ENCODE results near the gene ZNF865. TPM values are rescaled to one million over a fixed set of nuclear protein-coding genes. Genes with fewer than 3 reads are reported as not detected.

ZNF865 gene
- 2.1 and 3.0 TPM in 2 replicates for total RNA-seq (2014; rRNA removed; shearing (Covaris generic))
- total RNA-seq (2022): 11.3 and 13.0 TPM in 2 replicates
- percentile 64 among the genes with signal in this experiment for Bru-seq, nascent RNA
- BruChase-seq, experiment 1, labeled RNA remaining after a 6-hour chase: percentile 72 among the genes with signal in this experiment
- percentile 72 among the genes with signal in this experiment for BruChase-seq, experiment 2, labeled RNA remaining after a 2-hour chase
- long read RNA-seq, full-length matches to known transcripts: 1 of 10 reads
- long read RNA-seq, partial matches to known transcripts: 0 of 10 reads
- long read RNA-seq, other reads (novel, unspliced or antisense): 9 of 10 reads

DNA sequence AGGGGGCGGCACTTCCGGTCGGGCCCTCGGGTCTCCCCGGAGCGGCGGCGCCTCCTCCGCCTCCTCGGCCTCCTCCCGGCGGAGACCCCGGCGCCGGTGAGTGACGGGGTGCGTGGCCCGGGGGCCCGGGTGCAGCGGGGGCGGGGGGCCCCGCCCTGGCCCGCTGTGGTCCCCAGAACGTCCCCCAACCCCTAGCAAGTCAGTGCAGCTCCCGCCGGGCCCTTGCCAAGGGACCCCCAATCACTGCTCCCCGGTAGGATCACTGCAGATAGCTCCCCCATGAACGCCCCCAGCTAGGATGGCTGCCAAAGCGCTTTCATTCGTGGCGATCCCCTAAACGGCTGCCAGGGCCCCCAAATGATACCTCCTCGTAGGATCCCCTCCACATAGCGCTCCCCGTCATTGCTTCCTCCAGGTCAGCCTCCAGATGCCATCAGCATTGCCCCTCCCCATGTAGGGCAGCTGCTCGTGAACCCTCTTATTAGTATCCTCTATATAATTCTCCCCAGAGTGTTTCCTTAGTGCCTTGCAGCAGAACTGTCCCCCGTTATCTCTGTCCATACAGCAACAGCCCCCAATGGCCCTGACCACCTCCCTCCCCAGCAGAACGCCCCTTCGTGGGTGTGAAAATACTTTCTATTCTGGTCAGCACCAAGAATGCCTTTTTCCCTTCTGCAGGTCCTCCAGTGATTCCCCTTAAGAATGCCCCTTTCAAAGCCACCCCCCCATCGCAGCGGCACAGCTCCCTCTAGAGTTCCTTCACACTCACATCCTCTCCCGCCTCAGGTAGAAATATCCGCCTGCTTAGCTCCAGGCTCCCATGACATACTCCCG lies at the start of gene ZNF865:
TSS of gene ZNF865 (plus strand) at position 11 of the 834 bp plus-strand sequence. CDS start 7,972 bp downstream, outside the sequence.
- no peaks in the 10 kb centered on the region for H4K20me1 ChIP-seq (ENCODE audit: insufficient read depth, low read length)
- peaks cover 29% of the 10 kb centered on the region for H3K36me3 ChIP-seq (ENCODE audit: insufficient read depth, low read length)
- TF ChIP-seq, protein P1, sequence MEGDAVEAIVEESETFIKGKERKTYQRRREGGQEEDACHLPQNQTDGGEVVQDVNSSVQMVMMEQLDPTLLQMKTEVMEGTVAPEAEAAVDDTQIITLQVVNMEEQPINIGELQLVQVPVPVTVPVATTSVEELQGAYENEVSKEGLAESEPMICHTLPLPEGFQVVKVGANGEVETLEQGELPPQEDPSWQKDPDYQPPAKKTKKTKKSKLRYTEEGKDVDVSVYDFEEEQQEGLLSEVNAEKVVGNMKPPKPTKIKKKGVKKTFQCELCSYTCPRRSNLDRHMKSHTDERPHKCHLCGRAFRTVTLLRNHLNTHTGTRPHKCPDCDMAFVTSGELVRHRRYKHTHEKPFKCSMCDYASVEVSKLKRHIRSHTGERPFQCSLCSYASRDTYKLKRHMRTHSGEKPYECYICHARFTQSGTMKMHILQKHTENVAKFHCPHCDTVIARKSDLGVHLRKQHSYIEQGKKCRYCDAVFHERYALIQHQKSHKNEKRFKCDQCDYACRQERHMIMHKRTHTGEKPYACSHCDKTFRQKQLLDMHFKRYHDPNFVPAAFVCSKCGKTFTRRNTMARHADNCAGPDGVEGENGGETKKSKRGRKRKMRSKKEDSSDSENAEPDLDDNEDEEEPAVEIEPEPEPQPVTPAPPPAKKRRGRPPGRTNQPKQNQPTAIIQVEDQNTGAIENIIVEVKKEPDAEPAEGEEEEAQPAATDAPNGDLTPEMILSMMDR (conservative IDR thresholded peaks at IDR 0.05; ENCODE audit: low read length): peak; percentile 88
- no peak for TF ChIP-seq EZH2phosphoT487 (IDR thresholded peaks at IDR 0.05; ENCODE audit: borderline replicate concordance, low read depth, low read length)
- H3K4me3 ChIP-seq (ENCODE audit: low read depth, low read length, poor library complexity, severe bottlenecking): peak within 1 kb of the TSS; percentile 95
- intact Hi-C loops (cut with micrococcal nuclease; ENCODE audit: unreplicated experiment): loop anchor here (1.0 kb wide), 1 partner anchor 90 kb away; no protein-coding TSS in a partner anchor
- CTCF ChIA-PET (ENCODE audit: unreplicated experiment): no interaction called here
- H3K9me3 ChIP-seq (ENCODE audit: low read length): no peaks in the 10 kb centered on the region
- peaks cover 20% of the 10 kb centered on the region for H3K79me2 ChIP-seq (ENCODE audit: insufficient read depth, low read depth, low read length)
- peak within 1 kb of the TSS; percentile 97 for H3K27ac ChIP-seq (ENCODE audit: low read depth, low read length, poor library complexity, severe bottlenecking)
- DNase-seq (ENCODE audit: low spot score): peak; percentile 80
- no peaks in the 10 kb centered on the region for H3K9me2 ChIP-seq (ENCODE audit: insufficient read depth, low read length)
- H2AFZ ChIP-seq (ENCODE audit: low read length): peak within 1 kb of the TSS; percentile 54; the same call in 1 of the 2 replicates
- BruUV-seq (replicated peaks): no TSS peak
- H3K4me2 ChIP-seq (ENCODE audit: low read length): peak within 1 kb of the TSS; percentile 99
- peaks cover 33% of the 10 kb centered on the region for H3K4me1 ChIP-seq (ENCODE audit: insufficient read depth, low read length, poor library complexity, severe bottlenecking)
- POLR2A ChIA-PET: interaction anchor here (0.8 kb wide), 2 partner anchors 18 to 540 kb away, joined by 3 read pairs; no protein-coding TSS in a partner anchor

DNA sequence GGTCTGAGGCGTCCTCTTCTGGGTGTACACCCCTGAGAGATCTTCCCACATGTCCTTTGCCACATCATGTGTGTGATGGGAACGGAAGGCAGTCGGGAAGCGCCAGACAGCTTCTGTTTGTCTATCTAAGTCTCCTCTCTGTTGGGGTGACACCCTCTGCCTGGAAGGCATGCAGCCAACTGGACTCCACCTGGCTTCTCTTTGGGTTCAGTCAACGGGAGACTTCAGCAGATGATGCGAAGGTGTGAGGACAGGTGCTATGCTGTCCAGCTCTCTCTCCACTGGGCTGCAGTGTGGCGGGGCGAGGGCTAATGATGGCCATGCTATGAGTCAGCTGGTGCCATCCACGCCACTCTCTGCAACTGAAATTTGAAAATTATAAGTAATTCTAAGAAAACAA lies 45.8 kb upstream of the ZNF865 start:
- Histone ChIP-seq H3K9me2 (ENCODE audit: insufficient read depth, low read length) (no peaks in the 10 kb centered on the region), H3K27ac (ENCODE audit: low read depth, low read length, poor library complexity, severe bottlenecking) (no peak overlapping the region), H3K9me3 (ENCODE audit: low read length) (no peaks in the 10 kb centered on the region), H3K4me1 (ENCODE audit: insufficient read depth, low read length, poor library complexity, severe bottlenecking) (no peaks in the 10 kb centered on the region), H3K36me3 (ENCODE audit: insufficient read depth, low read length) (no peaks in the 10 kb centered on the region), H3K4me3 (ENCODE audit: low read depth, low read length, poor library complexity, severe bottlenecking) (no peak overlapping the region), H2AFZ (ENCODE audit: low read length) (no peak overlapping the region), H3K79me2 (ENCODE audit: insufficient read depth, low read depth, low read length) (no peaks in the 10 kb centered on the region), H3K4me2 (ENCODE audit: low read length) (no peak overlapping the region), H4K20me1 (ENCODE audit: insufficient read depth, low read length) (no peaks in the 10 kb centered on the region)
- no peak for DNase-seq (ENCODE audit: low spot score)
- no TSS peak for BruUV-seq (replicated peaks)
- no peak for TF ChIP-seq EZH2phosphoT487 (IDR thresholded peaks at IDR 0.05; ENCODE audit: borderline replicate concordance, low read depth, low read length)
- TF ChIP-seq, protein P1 (conservative IDR thresholded peaks at IDR 0.05; ENCODE audit: low read length): no peak
- POLR2A ChIA-PET: no interaction called here
- intact Hi-C loops (cut with micrococcal nuclease; ENCODE audit: unreplicated experiment): no loop called here
- CTCF ChIA-PET (ENCODE audit: unreplicated experiment): no interaction called here

All from OCI-LY7 (cell line).